Parathyroid adenoma (tissue), 2 donors: ENCODE data around the gene PTDSS2.
A peak's percentile ranks its signal among the peaks of the same experiment; 100 is the strongest.

ENCODE experiments used
- H2AFZ ChIP-seq: fragments of 300-600 bp; sonication (generic); one replicate; pipeline ENCODE4 v1.7.0; 2017; ENCODE audit warnings: antibody characterized with exemption, mild to moderate bottlenecking
- H3K27ac ChIP-seq: fragments of 300-600 bp; sonication (generic); one replicate; pipeline ENCODE4 v1.7.0; 2017
- H3K27me3 ChIP-seq: fragments of 300-600 bp; sonication (generic); one replicate; pipeline ENCODE4 v1.7.0; 2017; ENCODE audit warnings: low read length; ENCODE audit not compliant: control insufficient read depth, insufficient read depth
- H3K36me3 ChIP-seq: fragments of 300-600 bp; sonication (generic); one replicate; pipeline ENCODE4 v1.7.0; 2017; ENCODE audit warnings: low read length; ENCODE audit not compliant: control insufficient read depth, insufficient read depth
- H3K4me1 ChIP-seq: fragments of 300-600 bp; sonication (generic); one replicate; pipeline ENCODE4 v1.7.0; 2017; ENCODE audit warnings: control low read depth
- H3K4me2 ChIP-seq: fragments of 300-600 bp; sonication (generic); one replicate; pipeline ENCODE4 v1.7.0; 2017; ENCODE audit warnings: low read length
- H3K4me3 ChIP-seq: fragments of 300-600 bp; sonication (generic); one replicate; pipeline ENCODE4 v1.7.0; 2017; ENCODE audit warnings: low read depth, low read length
- H3K79me2 ChIP-seq: fragments of 300-600 bp; sonication (generic); one replicate; pipeline ENCODE4 v1.7.0; 2017; ENCODE audit warnings: control low read depth
- H3K9ac ChIP-seq: fragments of 300-600 bp; sonication (generic); one replicate; pipeline ENCODE4 v1.7.0; 2017; ENCODE audit warnings: mild to moderate bottlenecking
- H3K9me3 ChIP-seq: fragments of 300-600 bp; sonication (generic); one replicate; pipeline ENCODE4 v1.7.0; 2017; ENCODE audit warnings: low read length; ENCODE audit not compliant: control insufficient read depth
- TF ChIP-seq, protein P1 (sequence below): fragments of 300-600 bp; sonication (generic); IDR thresholded peaks from one replicate; pipeline ENCODE4 v1.7.0; 2017; ENCODE audit warnings: antibody characterized with exemption, mild to moderate bottlenecking
- donor health status: primary hyperparathyroidism.

The PTDSS2 gene

DNA sequence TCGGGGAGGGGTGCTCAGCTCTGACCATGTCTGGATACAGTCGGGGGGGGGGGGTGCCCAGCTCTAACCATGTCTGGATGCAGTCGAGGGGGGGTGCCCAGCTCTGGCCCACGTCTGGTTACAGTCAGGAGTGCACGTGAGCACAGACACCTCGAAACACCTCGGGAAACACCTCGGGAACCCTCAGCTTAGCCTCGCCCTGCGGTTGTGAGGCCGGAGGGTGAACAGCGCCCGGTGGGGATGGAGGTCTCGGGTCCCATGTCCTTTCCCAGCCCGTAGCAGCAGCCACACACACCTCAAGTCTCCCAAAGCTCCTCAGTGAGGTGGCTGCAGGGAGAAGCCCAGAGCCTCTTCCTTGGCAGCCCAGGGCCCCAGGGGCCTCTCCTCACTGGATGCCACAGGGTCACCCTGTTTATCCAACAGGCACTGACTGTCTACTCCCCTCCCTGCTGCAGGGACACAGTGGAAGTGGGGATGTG is 37.4 kb upstream of the PTDSS2 start:
- TF ChIP-seq, protein P1, sequence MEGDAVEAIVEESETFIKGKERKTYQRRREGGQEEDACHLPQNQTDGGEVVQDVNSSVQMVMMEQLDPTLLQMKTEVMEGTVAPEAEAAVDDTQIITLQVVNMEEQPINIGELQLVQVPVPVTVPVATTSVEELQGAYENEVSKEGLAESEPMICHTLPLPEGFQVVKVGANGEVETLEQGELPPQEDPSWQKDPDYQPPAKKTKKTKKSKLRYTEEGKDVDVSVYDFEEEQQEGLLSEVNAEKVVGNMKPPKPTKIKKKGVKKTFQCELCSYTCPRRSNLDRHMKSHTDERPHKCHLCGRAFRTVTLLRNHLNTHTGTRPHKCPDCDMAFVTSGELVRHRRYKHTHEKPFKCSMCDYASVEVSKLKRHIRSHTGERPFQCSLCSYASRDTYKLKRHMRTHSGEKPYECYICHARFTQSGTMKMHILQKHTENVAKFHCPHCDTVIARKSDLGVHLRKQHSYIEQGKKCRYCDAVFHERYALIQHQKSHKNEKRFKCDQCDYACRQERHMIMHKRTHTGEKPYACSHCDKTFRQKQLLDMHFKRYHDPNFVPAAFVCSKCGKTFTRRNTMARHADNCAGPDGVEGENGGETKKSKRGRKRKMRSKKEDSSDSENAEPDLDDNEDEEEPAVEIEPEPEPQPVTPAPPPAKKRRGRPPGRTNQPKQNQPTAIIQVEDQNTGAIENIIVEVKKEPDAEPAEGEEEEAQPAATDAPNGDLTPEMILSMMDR = no peak
- no peaks in the 10 kb centered on the region for H3K36me3 ChIP-seq
- H3K9ac ChIP-seq = no peak overlapping the region
- H3K27ac ChIP-seq = no peak overlapping the region
- H3K9me3 ChIP-seq = no peaks in the 10 kb centered on the region
- H3K4me2 ChIP-seq = no peak overlapping the region
- H3K27me3 ChIP-seq = no peaks in the 10 kb centered on the region
- no peak overlapping the region for H3K4me3 ChIP-seq
- no peaks in the 10 kb centered on the region for H3K79me2 ChIP-seq
- H2AFZ ChIP-seq = no peak overlapping the region
- H3K4me1 ChIP-seq = no peaks in the 10 kb centered on the region

DNA sequence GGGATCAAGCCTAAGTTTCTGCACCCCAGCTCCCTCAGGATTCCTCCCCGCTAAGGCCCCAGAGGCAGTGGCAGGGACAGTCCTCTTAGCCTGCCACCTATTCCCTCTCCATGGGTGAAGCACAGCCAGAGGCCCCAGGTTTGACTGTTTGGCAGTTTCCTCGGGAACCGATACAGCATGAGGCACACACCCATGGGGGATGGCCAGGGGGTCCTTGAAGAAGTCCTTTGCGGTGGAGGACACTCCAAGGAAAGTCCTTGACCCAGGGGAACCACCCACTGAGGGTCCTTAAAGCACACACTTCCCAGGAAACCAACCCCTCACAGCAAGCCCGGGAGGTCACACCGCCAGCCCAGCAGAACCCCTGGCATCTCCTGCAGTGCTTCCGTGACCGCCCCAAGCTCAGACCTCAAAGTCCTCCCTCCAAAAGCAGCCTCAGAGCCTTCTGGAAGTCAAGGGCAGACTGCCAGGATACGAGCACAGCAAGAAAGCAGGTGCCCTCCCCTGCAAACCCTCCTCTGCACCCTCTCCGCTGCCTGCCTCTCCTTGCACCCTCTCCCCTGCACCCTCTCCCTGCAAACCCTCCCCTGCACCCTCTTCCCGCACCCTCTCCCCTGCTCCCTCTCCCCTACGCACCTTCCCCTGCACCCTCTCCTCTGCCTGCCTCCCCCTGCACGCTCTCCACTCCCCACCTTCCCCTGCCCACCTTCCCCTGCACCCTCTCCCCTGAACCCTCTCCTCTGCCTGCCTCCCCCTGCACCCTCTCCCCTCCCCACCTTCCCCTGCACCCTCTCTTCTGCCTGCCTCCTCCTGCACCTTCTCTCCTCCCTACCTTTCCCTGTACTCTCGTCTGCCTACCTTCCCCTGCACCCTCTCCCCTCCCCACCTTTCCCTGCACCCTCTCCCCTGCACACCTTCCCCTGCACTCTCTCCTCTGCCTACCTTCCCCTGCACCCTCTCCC is 36.7 kb upstream of the PTDSS2 start:
- Histone ChIP-seq H3K36me3 (no peaks in the 10 kb centered on the region), H3K4me1 (no peaks in the 10 kb centered on the region), H3K27ac (no peak overlapping the region), H3K27me3 (no peaks in the 10 kb centered on the region), H3K4me2 (no peak overlapping the region), H2AFZ (no peak overlapping the region), H3K9me3 (no peaks in the 10 kb centered on the region), H3K4me3 (no peak overlapping the region), H3K9ac (no peak overlapping the region), H3K79me2 (no peaks in the 10 kb centered on the region)
- TF ChIP-seq, protein P1 = no peak

DNA sequence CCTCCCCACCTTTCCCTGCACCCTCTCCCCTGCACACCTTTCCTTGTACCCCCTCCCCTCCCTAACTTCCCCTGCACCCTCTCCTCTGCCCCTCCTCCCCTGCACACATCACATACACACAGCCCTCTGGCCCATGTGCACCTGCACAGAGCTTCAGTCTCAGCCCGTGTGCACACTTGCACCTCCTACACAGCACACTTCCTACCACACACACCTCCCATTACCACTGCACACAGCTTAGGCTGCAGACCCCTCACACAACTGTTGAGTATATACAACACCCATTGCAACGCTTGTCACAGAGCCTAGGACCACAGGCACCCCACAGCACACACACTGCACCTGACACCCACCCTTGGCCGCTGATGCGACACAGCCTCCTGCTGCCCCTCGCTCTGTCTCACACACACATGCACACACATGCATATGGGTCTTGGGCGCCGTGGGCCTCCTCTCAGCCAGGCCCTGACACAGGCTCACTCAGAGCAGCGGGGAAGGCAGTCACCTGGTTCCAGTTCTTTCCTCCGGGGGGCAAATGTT is 35.7 kb upstream of the PTDSS2 start:
- TF ChIP-seq, protein P1 = no peak
- H2AFZ ChIP-seq = no peak overlapping the region
- no peaks in the 10 kb centered on the region for H3K4me1 ChIP-seq
- H3K27me3 ChIP-seq = no peaks in the 10 kb centered on the region
- H3K79me2 ChIP-seq = no peaks in the 10 kb centered on the region
- no peak overlapping the region for H3K9ac ChIP-seq
- no peaks in the 10 kb centered on the region for H3K9me3 ChIP-seq
- no peaks in the 10 kb centered on the region for H3K36me3 ChIP-seq
- peak overlapping the region; percentile 16 for H3K4me3 ChIP-seq
- no peak overlapping the region for H3K27ac ChIP-seq
- no peak overlapping the region for H3K4me2 ChIP-seq

DNA sequence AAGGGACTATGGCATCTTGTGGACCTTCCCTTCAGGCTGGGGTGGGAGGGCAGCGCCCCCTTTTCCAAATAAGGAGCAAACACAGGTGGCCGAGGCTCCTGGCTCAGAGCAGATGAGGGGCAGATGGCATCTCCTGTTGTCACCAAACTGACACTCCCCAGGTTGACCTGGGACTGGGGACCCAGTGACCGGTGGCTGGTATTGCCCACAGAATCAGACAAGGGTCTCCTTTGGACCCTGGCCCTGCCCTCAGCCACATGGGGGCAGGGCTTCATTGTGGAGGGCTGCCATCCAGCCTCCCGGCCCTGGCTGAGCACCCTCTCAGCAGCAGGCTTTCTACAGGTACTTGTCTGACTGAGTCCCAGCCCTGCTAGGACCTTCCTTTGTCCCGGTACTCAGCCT is 34.4 kb upstream of the PTDSS2 start:
- no peak overlapping the region for H3K9ac ChIP-seq
- H3K79me2 ChIP-seq = no peaks in the 10 kb centered on the region
- peak overlapping the region; percentile 73 for H3K4me2 ChIP-seq
- H3K9me3 ChIP-seq = no peaks in the 10 kb centered on the region
- H3K27ac ChIP-seq = no peak overlapping the region
- H3K4me1 ChIP-seq = no peaks in the 10 kb centered on the region
- no peak overlapping the region for H2AFZ ChIP-seq
- H3K36me3 ChIP-seq = no peaks in the 10 kb centered on the region
- TF ChIP-seq, protein P1 = no peak
- peak overlapping the region; percentile 51 for H3K4me3 ChIP-seq
- H3K27me3 ChIP-seq = no peaks in the 10 kb centered on the region
